Epithelial cell of esophagus (primary cell): ENCODE measurements around the gene PIK3R6.

Experiments
- DNase-seq: peaks from one replicate; pipeline ENCODE4 v3.0.0; 2010; ENCODE audit warnings: low read depth
- H3K4me3 ChIP-seq: 2 replicates; pipeline ENCODE4 v1.5.1; 2011; ENCODE audit warnings: mild to moderate bottlenecking, low read length, control low read depth
- TF ChIP-seq, protein P1 (sequence below): IDR thresholded peaks from 2 replicates; pipeline ENCODE4 v1.5.1; 2011; ENCODE audit warnings: low read depth, mild to moderate bottlenecking, low read length, control low read depth, inconsistent platforms; ENCODE audit not compliant: insufficient read depth; ENCODE audit errors: missing control alignments

The PIK3R6 gene

DNA sequence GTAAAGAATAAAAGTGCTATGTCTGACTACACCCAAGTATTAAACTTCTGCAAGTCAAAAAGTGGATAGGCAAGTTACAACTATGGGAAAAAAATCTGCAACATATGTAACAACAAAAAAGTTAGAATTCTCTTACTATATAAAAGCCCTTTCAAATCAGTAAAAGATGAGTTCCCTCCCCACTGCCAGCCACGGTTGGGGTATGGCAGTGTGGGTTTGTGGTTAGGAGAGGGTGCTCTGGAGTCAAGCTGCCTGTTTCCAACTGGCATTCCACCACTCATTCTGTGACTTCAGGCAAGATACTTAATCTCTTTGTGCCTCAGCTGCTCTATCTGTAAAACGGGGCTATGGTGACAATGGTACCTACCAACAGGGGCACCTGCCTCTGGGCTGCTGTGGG lies 41.7 kb downstream of the PIK3R6 start:
- H3K4me3 ChIP-seq: no peak overlapping the region
- TF ChIP-seq, protein P1, sequence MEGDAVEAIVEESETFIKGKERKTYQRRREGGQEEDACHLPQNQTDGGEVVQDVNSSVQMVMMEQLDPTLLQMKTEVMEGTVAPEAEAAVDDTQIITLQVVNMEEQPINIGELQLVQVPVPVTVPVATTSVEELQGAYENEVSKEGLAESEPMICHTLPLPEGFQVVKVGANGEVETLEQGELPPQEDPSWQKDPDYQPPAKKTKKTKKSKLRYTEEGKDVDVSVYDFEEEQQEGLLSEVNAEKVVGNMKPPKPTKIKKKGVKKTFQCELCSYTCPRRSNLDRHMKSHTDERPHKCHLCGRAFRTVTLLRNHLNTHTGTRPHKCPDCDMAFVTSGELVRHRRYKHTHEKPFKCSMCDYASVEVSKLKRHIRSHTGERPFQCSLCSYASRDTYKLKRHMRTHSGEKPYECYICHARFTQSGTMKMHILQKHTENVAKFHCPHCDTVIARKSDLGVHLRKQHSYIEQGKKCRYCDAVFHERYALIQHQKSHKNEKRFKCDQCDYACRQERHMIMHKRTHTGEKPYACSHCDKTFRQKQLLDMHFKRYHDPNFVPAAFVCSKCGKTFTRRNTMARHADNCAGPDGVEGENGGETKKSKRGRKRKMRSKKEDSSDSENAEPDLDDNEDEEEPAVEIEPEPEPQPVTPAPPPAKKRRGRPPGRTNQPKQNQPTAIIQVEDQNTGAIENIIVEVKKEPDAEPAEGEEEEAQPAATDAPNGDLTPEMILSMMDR: no peak
- no peak for DNase-seq

DNA sequence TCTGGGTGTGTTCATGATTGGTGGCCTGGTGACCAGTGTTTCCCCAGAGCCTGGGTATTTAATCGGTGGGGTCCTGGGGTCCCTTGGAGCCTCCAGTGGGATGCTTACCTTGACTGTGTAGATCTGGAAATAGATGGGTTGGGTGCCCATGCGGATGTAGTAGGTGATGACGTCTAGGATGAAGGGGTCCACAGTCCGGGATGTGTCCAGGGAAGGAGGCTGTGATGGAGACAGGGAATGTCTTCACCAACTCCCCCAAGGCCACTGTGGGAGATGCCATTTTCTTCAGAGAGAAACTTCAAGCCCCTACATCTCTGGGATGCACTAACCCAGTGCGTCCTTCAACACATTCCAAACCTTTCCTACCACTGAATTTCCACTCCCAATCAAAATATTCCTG lies 44.2 kb downstream of the PIK3R6 start:
- no peak overlapping the region for H3K4me3 ChIP-seq
- TF ChIP-seq, protein P1: no peak
- DNase-seq: no peak

DNA sequence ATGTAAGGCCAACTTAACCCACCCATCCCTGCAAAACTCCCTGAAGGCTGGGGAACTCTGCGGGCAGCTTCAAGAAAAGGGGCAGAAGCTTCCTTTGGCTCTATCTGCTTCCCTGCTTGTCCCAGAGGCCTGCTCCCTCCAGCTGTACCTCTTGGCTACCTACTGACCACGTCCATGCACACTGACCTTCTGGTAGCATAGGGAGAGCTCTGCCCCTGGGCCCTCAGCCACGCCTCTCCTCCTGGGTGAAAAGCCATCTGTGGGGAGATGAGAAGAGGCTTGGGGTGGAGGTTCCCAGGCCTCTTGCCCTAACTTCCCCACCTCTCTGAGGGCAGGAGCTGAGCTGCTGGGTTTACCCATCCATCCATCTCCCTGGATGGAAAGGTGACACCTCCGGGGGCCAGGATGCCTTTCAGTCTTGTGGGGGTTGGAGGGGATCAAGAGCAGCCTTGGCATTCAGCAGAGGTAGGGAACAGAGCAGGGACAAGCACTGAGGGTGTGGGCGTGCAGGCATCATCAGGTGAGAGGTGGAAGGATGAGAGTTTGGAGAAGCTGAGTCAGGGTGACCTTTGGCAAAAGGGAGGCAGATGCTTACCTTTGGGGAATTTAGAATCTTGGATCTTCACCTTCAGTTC lies 45.0 kb downstream of the PIK3R6 start:
- no peak overlapping the region for H3K4me3 ChIP-seq
- DNase-seq: no peak
- TF ChIP-seq, protein P1: no peak

DNA sequence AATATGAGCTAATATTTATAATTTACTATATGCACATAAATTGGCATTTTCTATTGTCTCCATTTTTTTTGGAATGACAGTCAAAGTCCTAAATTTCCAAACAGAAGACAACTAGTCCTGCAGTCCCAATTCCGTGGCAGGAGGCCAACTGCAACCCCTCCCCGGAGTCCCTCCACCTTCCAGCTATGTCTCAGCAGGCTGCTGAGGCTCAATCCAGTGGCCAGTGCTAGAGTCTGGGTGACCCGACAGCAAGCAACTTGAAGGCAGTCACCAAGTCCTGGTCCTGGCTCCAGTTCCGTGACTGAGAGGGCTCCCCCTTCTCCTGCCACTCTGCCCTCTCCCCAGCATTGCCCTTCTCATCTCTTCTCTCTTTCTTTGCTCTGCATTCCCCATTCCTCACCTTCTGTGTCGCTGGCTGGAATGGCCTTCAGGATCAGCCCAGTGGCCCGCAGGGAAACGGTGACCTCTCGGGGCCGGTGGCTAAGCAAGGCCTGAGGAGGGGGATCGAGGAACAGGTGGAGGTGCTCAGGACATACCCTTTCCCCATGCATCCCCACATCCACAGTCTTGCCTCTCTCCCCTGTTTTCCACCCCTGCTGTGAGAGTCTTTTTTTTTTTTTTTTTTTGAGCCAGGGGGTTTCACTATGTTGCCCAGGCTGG lies 45.9 kb downstream of the PIK3R6 start:
- TF ChIP-seq, protein P1: no peak
- H3K4me3 ChIP-seq: no peak overlapping the region
- DNase-seq: no peak

DNA sequence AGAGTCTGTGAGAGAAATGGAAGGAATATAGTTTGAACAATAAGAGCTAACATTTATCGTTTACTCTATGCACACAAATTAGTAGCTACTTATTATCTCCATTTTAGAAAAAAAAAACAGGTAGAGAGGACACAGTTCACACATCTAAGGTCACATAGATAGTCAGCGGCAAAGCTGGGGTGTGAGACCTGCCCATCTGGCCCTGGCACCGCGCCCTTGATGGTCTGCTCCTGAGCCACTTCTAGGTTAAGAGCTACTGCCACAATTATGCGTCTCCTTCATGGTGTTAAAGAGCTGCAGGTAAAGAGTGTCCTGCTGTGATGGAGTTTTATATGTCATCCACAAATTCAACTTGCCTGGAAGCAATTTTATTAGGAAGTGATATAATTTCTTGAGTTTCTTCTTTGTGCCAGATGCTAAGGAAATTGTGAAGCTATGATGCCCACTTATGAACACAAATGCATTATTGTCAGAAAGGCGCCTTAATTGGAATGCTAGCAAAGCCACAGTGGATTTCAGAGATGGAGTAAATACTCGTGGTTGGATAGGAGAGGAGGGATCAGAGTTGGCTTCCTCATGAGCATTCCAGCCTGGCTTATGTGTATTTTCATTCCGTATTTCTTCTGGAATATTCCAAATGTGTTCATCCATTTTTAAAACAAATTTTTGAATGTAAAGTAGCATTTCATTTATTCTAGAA lies 47.0 kb downstream of the PIK3R6 start:
- DNase-seq: no peak
- TF ChIP-seq, protein P1: no peak
- no peak overlapping the region for H3K4me3 ChIP-seq

DNA sequence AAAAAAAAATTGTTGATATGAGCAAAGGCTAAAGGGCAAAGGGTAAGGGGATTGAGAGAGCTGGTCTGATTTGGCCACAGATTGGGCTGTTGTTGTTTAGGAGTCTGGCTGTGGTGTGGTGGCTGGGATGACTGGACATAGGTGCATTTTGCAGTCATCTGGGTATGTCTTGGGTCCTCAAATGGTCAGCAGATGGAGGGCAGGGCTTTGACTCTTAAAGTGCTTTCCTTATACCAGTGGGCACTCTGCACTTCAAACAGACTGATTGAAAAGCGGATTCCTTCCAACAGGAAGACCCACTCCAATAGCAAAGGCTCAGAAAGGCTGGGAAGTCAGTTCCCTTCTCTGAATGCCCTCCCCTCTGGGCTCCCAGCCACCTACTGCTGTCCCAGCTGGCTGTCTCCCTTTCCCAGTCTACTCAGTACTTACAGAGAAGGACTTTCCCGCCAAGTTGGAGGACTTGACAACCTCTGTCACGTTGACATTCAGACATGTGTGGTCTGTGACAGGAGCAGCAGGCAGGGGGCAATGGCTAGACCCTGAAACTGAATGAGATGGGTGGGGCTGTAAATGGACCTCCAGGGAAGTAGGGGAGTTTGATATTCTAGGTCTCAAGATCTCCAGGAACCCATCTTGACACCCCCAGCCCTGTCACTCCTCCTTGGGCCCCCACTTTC lies 48.7 kb downstream of the PIK3R6 start:
- no peak for DNase-seq
- TF ChIP-seq, protein P1: no peak
- H3K4me3 ChIP-seq: no peak overlapping the region
